ENCODE measurements around the gene ST3GAL6. TPM values are rescaled to one million over a fixed set of nuclear protein-coding genes. Genes with fewer than 3 reads are reported as not detected.

ST3GAL6 gene
- total RNA-seq, 3 donors from 2014 or later: 0.24 TPM; not detected in 2

DNA sequence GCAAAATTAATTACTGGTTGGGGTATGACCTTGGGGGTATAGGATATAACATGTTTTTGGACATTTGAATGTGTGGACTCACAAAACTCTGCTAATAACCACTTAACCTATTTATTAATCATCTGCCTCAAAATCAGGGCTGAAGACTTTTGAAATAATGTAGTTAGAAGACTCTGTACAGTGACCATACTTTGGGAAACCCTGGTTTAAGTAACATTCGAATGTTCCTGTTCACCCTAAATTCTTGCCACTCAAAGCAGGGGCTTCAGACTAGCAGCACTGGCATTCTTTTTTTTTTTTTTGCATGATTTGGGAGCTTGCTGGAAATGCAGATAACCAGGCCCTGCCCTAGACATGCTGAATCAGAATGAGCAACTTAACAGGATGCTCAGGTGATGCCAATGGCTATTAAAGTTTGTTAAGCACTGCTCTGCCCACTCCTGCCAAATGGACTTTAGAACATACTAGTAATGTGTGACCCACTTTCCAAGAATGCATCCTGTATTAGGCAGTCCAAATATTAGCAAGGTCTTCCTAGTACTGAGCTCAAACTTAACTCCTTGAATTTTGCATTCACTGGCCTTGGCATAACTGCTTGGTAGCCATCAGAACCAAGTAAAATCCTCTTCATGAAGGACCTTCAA lies 12.7 kb upstream of the ST3GAL6 start:
- ATAC-seq: no peak
- DNase-seq: no peak
- Mint-ChIP-seq H3K9me3 (no peaks in the 10 kb centered on the region), H3K27me3 (ENCODE audit: low read depth) (peaks cover 12% of the 10 kb centered on the region), H3K4me1 (ENCODE audit: low read depth) (no peaks in the 10 kb centered on the region), H3K4me3 (no peak overlapping the region), H3K36me3 (ENCODE audit: insufficient read depth) (no peaks in the 10 kb centered on the region)

- Mint-ChIP-seq H3K4me3 (no peak overlapping the region), H3K9me3 (no peaks in the 10 kb centered on the region), H3K27me3 (ENCODE audit: low read depth) (peaks cover 8% of the 10 kb centered on the region), H3K4me1 (ENCODE audit: low read depth) (no peaks in the 10 kb centered on the region), H3K36me3 (ENCODE audit: insufficient read depth) (no peaks in the 10 kb centered on the region)
- DNase-seq: no peak
- ATAC-seq: no peak
Measured at GRCh38 chr3:98754483-98754882, 8.7 kb upstream of the ST3GAL6 start.

DNA sequence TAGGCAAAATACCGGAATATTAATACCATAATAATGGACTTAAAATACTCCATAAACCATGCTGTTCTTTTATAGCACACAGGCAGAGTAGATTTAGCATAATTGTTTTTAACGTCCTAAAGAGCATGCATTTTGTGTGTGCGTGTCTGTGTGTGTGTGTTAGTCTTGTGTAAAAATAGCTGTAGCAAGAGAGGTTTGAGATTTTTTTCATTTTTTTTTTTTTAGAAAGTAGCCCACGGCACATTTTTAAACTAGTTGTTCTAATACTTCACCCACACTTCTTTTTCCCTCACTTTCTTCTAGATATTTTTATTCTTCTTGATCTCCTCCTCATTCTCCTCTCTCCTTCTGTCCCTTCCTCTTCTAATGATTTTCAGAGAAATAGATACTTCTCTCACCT lies 7.5 kb upstream of the ST3GAL6 start:
- Mint-ChIP-seq H3K27me3 (ENCODE audit: low read depth) (peaks cover 8% of the 10 kb centered on the region), H3K9me3 (no peaks in the 10 kb centered on the region), H3K36me3 (ENCODE audit: insufficient read depth) (no peaks in the 10 kb centered on the region), H3K4me1 (ENCODE audit: low read depth) (no peaks in the 10 kb centered on the region), H3K4me3 (no peak overlapping the region)
- DNase-seq (no peak), ATAC-seq (no peak)

GRCh38 chr3:98759629-98760028 lies 3.5 kb upstream of the ST3GAL6 start:
- H3K36me3 Mint-ChIP-seq (ENCODE audit: insufficient read depth): no peaks in the 10 kb centered on the region
- H3K9me3 Mint-ChIP-seq: no peaks in the 10 kb centered on the region
- DNase-seq (no peak), ATAC-seq (no peak)
- H3K27me3 Mint-ChIP-seq (ENCODE audit: low read depth): peaks cover 17% of the 10 kb centered on the region
- H3K4me1 Mint-ChIP-seq (ENCODE audit: low read depth): no peaks in the 10 kb centered on the region
- no peak overlapping the region for H3K4me3 Mint-ChIP-seq

GRCh38 chr3:98761643-98762229 lies 1.4 kb upstream of the ST3GAL6 start:
- no peaks in the 10 kb centered on the region for H3K9me3 Mint-ChIP-seq
- H3K27me3 Mint-ChIP-seq (ENCODE audit: low read depth): peaks cover 17% of the 10 kb centered on the region
- DNase-seq (no peak), ATAC-seq (no peak)
- H3K4me3 Mint-ChIP-seq: no peak overlapping the region
- no peaks in the 10 kb centered on the region for H3K4me1 Mint-ChIP-seq (ENCODE audit: low read depth)
- H3K36me3 Mint-ChIP-seq (ENCODE audit: insufficient read depth): no peaks in the 10 kb centered on the region

GRCh38 chr3:98763819-98764418 lies 779 bp downstream of the ST3GAL6 start:
- H3K4me3 Mint-ChIP-seq: no peak overlapping the region
- H3K27me3 Mint-ChIP-seq (ENCODE audit: low read depth): peaks cover 14% of the 10 kb centered on the region
- H3K36me3 Mint-ChIP-seq (ENCODE audit: insufficient read depth): no peaks in the 10 kb centered on the region
- H3K4me1 Mint-ChIP-seq (ENCODE audit: low read depth): no peaks in the 10 kb centered on the region
- DNase-seq: no peak
- no peaks in the 10 kb centered on the region for H3K9me3 Mint-ChIP-seq
- ATAC-seq: no peak

DNA sequence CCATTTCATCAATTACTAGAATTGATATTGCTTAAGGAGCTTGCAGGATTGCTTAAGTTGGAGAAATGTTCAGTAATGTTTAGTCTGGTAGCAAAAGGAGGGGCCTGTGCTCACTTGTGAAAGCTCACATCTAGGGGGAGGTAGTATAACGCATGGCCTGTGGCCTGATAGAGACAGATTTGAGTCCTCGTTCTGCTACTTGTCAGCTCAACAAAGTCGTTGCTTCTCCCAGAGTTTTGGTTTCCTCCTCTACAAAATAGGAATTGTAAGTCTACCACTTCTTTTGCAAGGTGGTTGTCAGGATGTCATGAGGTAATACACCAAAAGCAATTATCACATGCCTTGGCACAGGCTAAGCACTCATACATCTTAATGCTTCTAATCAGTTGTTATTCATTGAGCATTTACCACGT lies 1.3 kb downstream of the ST3GAL6 start:
- no peaks in the 10 kb centered on the region for H3K36me3 Mint-ChIP-seq (ENCODE audit: insufficient read depth)
- H3K4me1 Mint-ChIP-seq (ENCODE audit: low read depth): no peaks in the 10 kb centered on the region
- DNase-seq (no peak), ATAC-seq (no peak)
- no peaks in the 10 kb centered on the region for H3K9me3 Mint-ChIP-seq
- H3K27me3 Mint-ChIP-seq (ENCODE audit: low read depth): peaks cover 16% of the 10 kb centered on the region
- H3K4me3 Mint-ChIP-seq: no peak overlapping the region

GRCh38 chr3:98765721-98766120 lies 2.6 kb downstream of the ST3GAL6 start:
- Mint-ChIP-seq H3K4me3 (no peak overlapping the region), H3K36me3 (ENCODE audit: insufficient read depth) (no peaks in the 10 kb centered on the region), H3K27me3 (ENCODE audit: low read depth) (peaks cover 21% of the 10 kb centered on the region), H3K9me3 (no peaks in the 10 kb centered on the region), H3K4me1 (ENCODE audit: low read depth) (peaks cover 3% of the 10 kb centered on the region)
- ATAC-seq (no peak), DNase-seq (no peak)

DNA sequence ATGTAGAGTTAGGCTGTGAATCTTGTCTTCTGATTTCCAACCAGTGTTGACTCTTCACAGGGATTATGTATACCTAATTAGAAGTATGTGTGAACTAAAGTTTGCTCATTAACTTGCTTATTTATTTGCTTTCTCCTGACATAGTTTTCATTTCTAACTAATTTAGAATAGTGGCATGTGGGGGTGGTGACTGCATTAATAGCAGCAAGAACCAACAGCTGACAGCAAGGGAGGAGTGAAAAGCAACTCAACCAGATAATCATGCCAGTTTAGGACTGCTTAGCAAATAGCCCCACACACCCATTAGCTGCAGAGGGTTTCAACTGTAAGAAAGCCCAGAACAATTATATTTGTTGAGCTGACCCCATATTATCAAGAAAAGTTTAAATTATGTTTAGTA lies 3.8 kb downstream of the ST3GAL6 start:
- Mint-ChIP-seq H3K27me3 (ENCODE audit: low read depth) (peaks cover 22% of the 10 kb centered on the region), H3K9me3 (no peaks in the 10 kb centered on the region), H3K4me1 (ENCODE audit: low read depth) (peaks cover 3% of the 10 kb centered on the region), H3K4me3 (no peak overlapping the region), H3K36me3 (ENCODE audit: insufficient read depth) (no peaks in the 10 kb centered on the region)
- no peak for ATAC-seq
- DNase-seq: no peak

DNA sequence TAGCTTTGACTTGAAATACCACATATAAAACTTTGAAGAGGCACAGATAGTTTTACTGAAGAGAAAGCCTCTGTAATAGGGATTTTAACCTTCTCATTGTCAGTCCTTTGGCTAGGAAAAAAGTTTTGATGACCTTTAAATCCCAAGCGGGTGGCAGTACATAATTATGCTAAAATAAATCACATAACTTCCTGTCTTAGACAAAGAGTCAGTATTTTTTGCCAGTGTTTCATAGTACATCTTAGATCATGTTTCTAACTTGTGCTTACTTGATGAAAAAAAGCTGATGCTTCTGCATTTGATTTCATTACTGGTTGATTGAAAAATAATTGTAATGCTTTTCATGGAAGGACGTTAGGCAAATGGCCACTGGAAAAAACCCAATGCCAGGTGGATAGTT lies 5.8 kb downstream of the ST3GAL6 start:
- Mint-ChIP-seq H3K36me3 (ENCODE audit: insufficient read depth) (no peaks in the 10 kb centered on the region), H3K4me1 (ENCODE audit: low read depth) (peaks cover 3% of the 10 kb centered on the region), H3K27me3 (ENCODE audit: low read depth) (peaks cover 12% of the 10 kb centered on the region), H3K4me3 (no peak overlapping the region), H3K9me3 (no peaks in the 10 kb centered on the region)
- ATAC-seq (no peak), DNase-seq (no peak)

- Mint-ChIP-seq H3K27me3 (ENCODE audit: low read depth) (peaks cover 14% of the 10 kb centered on the region), H3K36me3 (ENCODE audit: insufficient read depth) (no peaks in the 10 kb centered on the region), H3K4me3 (no peak overlapping the region), H3K9me3 (no peaks in the 10 kb centered on the region), H3K4me1 (ENCODE audit: low read depth) (peaks cover 3% of the 10 kb centered on the region)
- DNase-seq (no peak), ATAC-seq (no peak)
Measured at GRCh38 chr3:98769448-98769847, 6.3 kb downstream of the ST3GAL6 start.

GRCh38 chr3:98770261-98771039 lies 7.3 kb downstream of the ST3GAL6 start:
- Mint-ChIP-seq H3K4me1 (ENCODE audit: low read depth) (peaks cover 3% of the 10 kb centered on the region), H3K9me3 (no peaks in the 10 kb centered on the region), H3K36me3 (ENCODE audit: insufficient read depth) (no peaks in the 10 kb centered on the region), H3K4me3 (no peak overlapping the region), H3K27me3 (ENCODE audit: low read depth) (peaks cover 20% of the 10 kb centered on the region)
- ATAC-seq (no peak), DNase-seq (no peak)

DNA sequence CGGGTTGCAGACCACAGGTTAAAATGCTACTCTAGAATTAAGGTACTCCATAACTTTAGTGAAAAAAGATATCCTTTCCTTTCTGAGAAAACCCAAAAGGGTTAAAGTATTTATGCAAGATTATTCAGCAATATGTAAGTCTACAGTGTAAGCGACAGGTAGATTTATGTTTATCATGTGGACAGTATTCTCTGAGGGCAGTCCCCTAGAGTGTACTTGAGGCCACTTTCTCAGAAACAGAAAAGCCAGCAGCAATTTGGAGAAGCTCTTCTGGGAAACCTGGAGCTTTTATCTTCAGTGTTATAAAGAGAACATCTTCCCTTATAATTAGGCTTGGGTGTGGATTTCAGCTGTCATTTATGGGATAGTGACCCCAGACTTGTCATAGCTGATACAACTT lies 8.9 kb downstream of the ST3GAL6 start:
- DNase-seq (no peak), ATAC-seq (no peak)
- Mint-ChIP-seq H3K36me3 (ENCODE audit: insufficient read depth) (no peaks in the 10 kb centered on the region), H3K4me3 (no peak overlapping the region), H3K4me1 (ENCODE audit: low read depth) (peaks cover 3% of the 10 kb centered on the region), H3K27me3 (ENCODE audit: low read depth) (peaks cover 22% of the 10 kb centered on the region), H3K9me3 (no peaks in the 10 kb centered on the region)

DNA sequence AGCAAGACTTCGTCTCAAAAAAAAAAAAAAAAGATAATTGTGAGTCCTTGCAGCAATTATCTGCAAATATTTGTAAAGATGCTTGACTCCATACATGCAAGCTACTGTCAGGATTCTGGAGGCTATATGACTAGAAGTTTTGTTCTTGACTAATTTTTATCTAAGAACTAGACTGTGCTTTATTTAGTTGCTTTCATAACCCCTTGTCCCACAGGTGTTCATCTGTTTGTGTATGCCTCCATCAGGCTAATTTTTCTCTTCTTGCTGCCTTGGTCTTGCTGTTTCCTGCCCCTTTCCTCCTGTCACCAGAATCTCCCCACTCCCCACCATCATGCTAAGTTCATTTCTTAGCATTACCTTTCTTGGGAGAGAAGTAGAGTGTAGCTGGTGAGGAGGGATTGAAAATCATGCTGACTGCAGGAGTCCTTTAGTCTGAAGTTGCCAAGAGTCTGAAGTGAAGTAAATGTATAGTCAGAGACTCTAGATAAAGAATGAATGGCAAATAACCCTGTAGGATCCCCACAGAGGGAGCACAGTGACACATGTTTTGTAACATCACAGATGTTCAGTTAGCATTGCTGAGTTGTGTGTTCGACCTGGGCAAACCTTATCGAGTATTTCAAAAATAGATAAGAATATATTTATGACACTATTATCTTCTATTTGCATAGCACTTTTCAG lies 12.5 kb downstream of the ST3GAL6 start:
- Mint-ChIP-seq H3K27me3 (ENCODE audit: low read depth) (peaks cover 16% of the 10 kb centered on the region), H3K4me1 (ENCODE audit: low read depth) (no peaks in the 10 kb centered on the region), H3K4me3 (no peak overlapping the region), H3K36me3 (ENCODE audit: insufficient read depth) (no peaks in the 10 kb centered on the region), H3K9me3 (no peaks in the 10 kb centered on the region)
- ATAC-seq (no peak), DNase-seq (no peak)

All from activated T-cell treated with anti-CD3 and anti-CD28 coated beads, Interleukin-2, amount 50 U/mL, for 4 hours (primary cell).